HepG2 (cell line): ENCODE data around the gene PRR5L. TPM values are rescaled to one million over a fixed set of nuclear protein-coding genes. Genes with fewer than 3 reads are reported as not detected.

Source experiments
- ATAC-seq: fragments of 200-7000 bp; cut with Tn5 transposase; 3 replicates; pipeline ENCODE4 v1.9.1; 2020; ENCODE audit warnings: mild to moderate bottlenecking, moderate library complexity
- BruUV-seq: library from RNA; stranded (reverse); fragments of 400-500 nt; replicated peaks from 2 replicates; lab custom pipeline; 2021; lab: Mats Ljungman, UMichigan
- CTCF ChIA-PET: fragments of 300-600 bp; formaldehyde crosslinking; extraction: SDS; loops from one replicate; lab custom pipeline; 2021; ENCODE audit warnings: low total read pairs, inconsistent platforms, low intra/inter-chr PET ratio; lab: Yijun Ruan, JAX
- POLR2A ChIA-PET: fragments of 350-600 bp; sonication (Branson Sonifier 250); formaldehyde crosslinking; loops from one replicate; lab custom pipeline; 2020; ENCODE audit warnings: antibody characterized with exemption, inconsistent platforms; lab: Yijun Ruan, JAX
- DNase-seq: peaks from one replicate; pipeline ENCODE4 v3.0.0-alpha.2; 2015; ENCODE audit warnings: low spot score
- FAIRE-seq: peaks from 3 replicates; lab custom pipeline; 2011; peaks lifted over from hg19 to GRCh38; lab: Jason Lieb, UNC
- H2AFZ ChIP-seq: one replicate; pipeline ENCODE4 v1.6.1; 2011; ENCODE audit warnings: low read length, inconsistent platforms
- H3K27ac ChIP-seq: fragments of 300-600 bp; 3 replicates; pipeline ENCODE4 v1.8.0; 2011; ENCODE audit warnings: mixed run types, mild to moderate bottlenecking, mixed read lengths, low read length, inconsistent platforms; ENCODE audit not compliant: insufficient read depth; ENCODE audit errors: extremely low read length
- H3K27me3 ChIP-seq, 2 experiments: fragments of 200-600 bp in 1 of 2; 2 replicates in 1 of 2; 3 replicates in 1 of 2; pipeline versions ENCODE4 v1.6.0 to v1.8.0; 2011; ENCODE audit warnings: low read length in 2 of 2, mild to moderate bottlenecking in 2 of 2, moderate library complexity in 2 of 2, inconsistent platforms in 1 of 2; ENCODE audit not compliant: insufficient read depth in 2 of 2, control insufficient read depth in 1 of 2
- H3K36me3 ChIP-seq, 2 experiments: fragments of 200-600 bp in 1 of 2; replicated peaks in 1 of 2; 2 replicates in 1 of 2; 3 replicates in 1 of 2; pipeline versions ENCODE4 v1.5.1 to v1.8.0; 2011; ENCODE audit warnings: low read length in 2 of 2, inconsistent platforms in 1 of 2; ENCODE audit not compliant: insufficient read depth in 2 of 2, control insufficient read depth in 1 of 2
- H3K4me1 ChIP-seq: 2 replicates; pipeline ENCODE4 v1.5.1; 2012; ENCODE audit warnings: low read length, inconsistent platforms; ENCODE audit not compliant: insufficient read depth
- H3K4me2 ChIP-seq: 2 replicates; pipeline ENCODE4 v1.6.0; 2011; ENCODE audit warnings: low read depth, low read length, inconsistent platforms
- H3K4me3 ChIP-seq, 3 experiments: fragments of 200-600 bp in 1 of 3; sonication (generic), shearing (Covaris generic) in 1 of 3; replicated peaks in 1 of 3; 2 replicates each; pipeline ENCODE4 v1.5.1; 2011 to 2016; ENCODE audit warnings: low read length in 3 of 3, inconsistent platforms in 2 of 3, low read depth in 2 of 3, mild to moderate bottlenecking in 2 of 3, control low read depth in 1 of 3, mixed read lengths in 1 of 3; ENCODE audit not compliant: insufficient read depth in 1 of 3
- H3K79me2 ChIP-seq: one replicate; pipeline ENCODE4 v1.6.1; 2011; ENCODE audit warnings: low read length, inconsistent platforms; ENCODE audit not compliant: insufficient read depth
- H3K9ac ChIP-seq: 2 replicates; pipeline ENCODE4 v1.6.0; 2011; ENCODE audit warnings: mild to moderate bottlenecking, low read depth, low read length, inconsistent platforms; ENCODE audit not compliant: insufficient read depth
- H3K9me3 ChIP-seq: 2 replicates; pipeline ENCODE4 v1.5.1; 2012; ENCODE audit warnings: mild to moderate bottlenecking, low read length
- H4K20me1 ChIP-seq: 2 replicates; pipeline ENCODE4 v1.6.0; 2011; ENCODE audit warnings: inconsistent platforms, mild to moderate bottlenecking, low read length, moderate library complexity; ENCODE audit not compliant: insufficient read depth
- CHD2 ChIP-seq: IDR thresholded peaks from 2 replicates; pipeline ENCODE4 v1.6.1; 2011; ENCODE audit warnings: low read depth, low read length, improper control_type of control experiment
- GFI1 ChIP-seq: sonication (generic); formaldehyde crosslinking; IDR thresholded peaks from 2 replicates; pipeline ENCODE4 v1.5.0; 2020; ENCODE audit warnings: missing genetic modification reagents, mild to moderate bottlenecking, borderline replicate concordance
- JDP2 ChIP-seq: sonication (generic); formaldehyde crosslinking; IDR thresholded peaks from 2 replicates; pipeline ENCODE4 v1.8.1; 2022; ENCODE audit warnings: missing genetic modification reagents, borderline replicate concordance
- KDM6A ChIP-seq: IDR thresholded peaks from 2 replicates; pipeline ENCODE4 v1.6.1; 2016; ENCODE audit warnings: low read depth
- PPARG ChIP-seq: conservative IDR thresholded peaks from 2 replicates; pipeline ENCODE4 v1.6.1; 2016; ENCODE audit warnings: missing biosample characterization, missing genetic modification reagents
- RORA ChIP-seq: sonication (generic); formaldehyde crosslinking; IDR thresholded peaks from 2 replicates; pipeline ENCODE4 v1.5.0; 2020; ENCODE audit warnings: mild to moderate bottlenecking, missing genetic modification reagents, moderate library complexity
- SP5 ChIP-seq: IDR thresholded peaks from 2 replicates; pipeline ENCODE4 v1.6.1; 2016; ENCODE audit warnings: low read depth, borderline replicate concordance
- STAG1 ChIP-seq: sonication (generic); formaldehyde crosslinking; IDR thresholded peaks from 2 replicates; pipeline ENCODE4 v1.4.0; 2020; ENCODE audit warnings: missing genetic modification reagents
- TP53 ChIP-seq: sonication (generic); formaldehyde crosslinking; conservative IDR thresholded peaks from 2 replicates; pipeline ENCODE4 v1.4.0; 2020; ENCODE audit warnings: missing genetic modification reagents
- ZBTB20 ChIP-seq: sonication (generic); formaldehyde crosslinking; IDR thresholded peaks from 2 replicates; pipeline ENCODE4 v1.8.1; 2023; ENCODE audit warnings: missing genetic modification reagents, low read depth, mild to moderate bottlenecking, borderline replicate concordance
- ZC3H13 ChIP-seq: sonication (generic); formaldehyde crosslinking; IDR thresholded peaks from 2 replicates; pipeline ENCODE4 v1.8.1; 2023; ENCODE audit warnings: mild to moderate bottlenecking, missing genetic modification reagents, moderate library complexity
- ZFP82 ChIP-seq: sonication (generic); formaldehyde crosslinking; IDR thresholded peaks from 2 replicates; pipeline ENCODE4 v1.5.1; 2020; ENCODE audit warnings: mild to moderate bottlenecking, missing genetic modification reagents, borderline replicate concordance
- ZNF431 ChIP-seq: sonication (generic); formaldehyde crosslinking; IDR thresholded peaks from 2 replicates; pipeline ENCODE4 v1.9.0; 2022; ENCODE audit warnings: missing genetic modification reagents, low read depth, mild to moderate bottlenecking, borderline replicate concordance
- ZNF737 ChIP-seq: sonication (generic); formaldehyde crosslinking; IDR thresholded peaks from 2 replicates; pipeline ENCODE4 v1.5.0; 2020; ENCODE audit warnings: missing genetic modification reagents, mild to moderate bottlenecking, borderline replicate concordance
- ZZZ3 ChIP-seq: sonication (generic); formaldehyde crosslinking; IDR thresholded peaks from 2 replicates; pipeline ENCODE4 v1.4.0; 2020; ENCODE audit warnings: missing genetic modification reagents, mild to moderate bottlenecking, borderline replicate concordance
- WGBS: methylation state at CpG from one replicate; pipeline ENCODE4 v1.1.6; 2017; ENCODE audit warnings: low lambda C conversion rate; 5-methylcytosine and 5-hydroxymethylcytosine counted together
- in situ Hi-C: cut with HindIII; loops from 2 replicates; pipeline ENCODE4 v1.10.0; 2017; ENCODE audit warnings: low pct_unique_long_range_greater_than_20kb; ENCODE audit not compliant: extremely low pct_ligation_motif_present
- intact Hi-C: fragments of 100-400 bp; cut with micrococcal nuclease; formaldehyde crosslinking; loops from one replicate; pipeline ENCODE4 v1.10.0; 2022; ENCODE audit not compliant: unreplicated experiment
- polyA plus RNA-seq, 8 experiments: library from polyadenylated mRNA; depleted of rRNA in 3 of 8; stranded (reverse) in 7 of 8; unstranded in 1 of 8; fragments of >200 nt; fragmentation: Illumina TruSeq in 4 of 8; extraction: Trizol in 4 of 8; gene quantifications; 2 replicates each; pipeline versions ENCODE4 v1.2.1 to v1.2.3, GENCODE V29; 2011 to 2016; ENCODE audit warnings: low read depth in 4 of 8, missing spikeins in 1 of 8, mixed read lengths in 1 of 8; ENCODE audit not compliant: insufficient read depth in 1 of 8
- total RNA-seq, 5 experiments: library from RNA; depleted of rRNA; stranded (reverse); fragments of >200 nt; fragmentation: Illumina TruSeq; extraction: Trizol; gene quantifications; 2 replicates each; pipeline ENCODE4 v1.2.3, GENCODE V29; 2016; ENCODE audit warnings: low read depth in 1 of 5
- TF ChIP-seq, protein P1 (sequence below): sonication (generic); formaldehyde crosslinking; IDR thresholded peaks from 2 replicates; pipeline ENCODE4 v1.8.1; 2023; ENCODE audit warnings: missing genetic modification reagents, mild to moderate bottlenecking, borderline replicate concordance
- TF ChIP-seq, protein P2 (sequence below), 2 experiments: sonication (generic) in 1 of 2; formaldehyde crosslinking in 1 of 2; IDR thresholded peaks; 2 replicates each; pipeline versions ENCODE4 v1.5.1 to v1.6.1; 2011 to 2020; ENCODE audit warnings: borderline replicate concordance in 1 of 2, low read depth in 1 of 2, low read length in 1 of 2, mild to moderate bottlenecking in 1 of 2, missing genetic modification reagents in 1 of 2, moderate library complexity in 1 of 2
- TF ChIP-seq, protein P3 (sequence below): sonication (generic); formaldehyde crosslinking; IDR thresholded peaks from 2 replicates; pipeline ENCODE4 v1.5.1; 2020; ENCODE audit warnings: mild to moderate bottlenecking, missing genetic modification reagents, borderline replicate concordance

The PRR5L gene
- total and polyA plus RNA-seq, 2 of the 13 experiments (the other 11 are each of a cell fraction or from before 2014, with no cell fraction given): 0.16 TPM; not detected in 1

DNA sequence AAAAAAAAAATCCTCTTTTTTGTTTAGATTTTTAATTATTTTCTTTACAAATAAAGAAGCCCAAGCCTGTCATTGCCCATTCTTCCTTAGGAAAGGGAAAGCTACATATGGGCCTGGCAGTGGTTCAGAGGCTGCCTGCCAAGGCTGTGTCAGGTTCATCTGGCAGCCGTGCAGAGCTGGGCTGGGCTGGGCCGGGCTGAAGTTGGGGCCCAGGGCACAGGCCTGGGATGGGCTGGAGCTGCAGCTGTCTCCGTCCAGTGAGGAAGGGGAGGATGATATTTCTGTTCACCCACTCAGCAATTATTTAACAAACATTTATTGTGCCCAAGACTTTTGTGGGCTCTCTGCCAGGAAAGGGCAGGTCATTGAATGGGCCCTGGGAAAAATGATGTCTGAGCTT, 4.6 kb downstream of the PRR5L start:
- Histone ChIP-seq H2AFZ (no peak overlapping the region), H3K4me1 (no peaks in the 10 kb centered on the region), H3K4me3 (no peak overlapping the region), H3K36me3 (no peaks in the 10 kb centered on the region), H3K9me3 (no peaks in the 10 kb centered on the region), H3K27me3 (peaks cover 1 to 7% of the 10 kb centered on the region in 2 experiments; a peak in 2 of 5 replicates), H3K4me2 (no peak overlapping the region), H3K27ac (no peak overlapping the region), H4K20me1 (no peaks in the 10 kb centered on the region), H3K9ac (no peak overlapping the region), H3K79me2 (no peaks in the 10 kb centered on the region)
- TF ChIP-seq, protein P1, sequence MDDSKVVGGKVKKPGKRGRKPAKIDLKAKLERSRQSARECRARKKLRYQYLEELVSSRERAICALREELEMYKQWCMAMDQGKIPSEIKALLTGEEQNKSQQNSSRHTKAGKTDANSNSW (CRISPR knock-in tag): no peak
- TF ChIP-seq STAG1 (CRISPR knock-in tag) (no peak), ZNF737 (CRISPR knock-in tag) (no peak), ZC3H13 (CRISPR knock-in tag) (no peak), JDP2 (CRISPR knock-in tag) (no peak), RORA (no peak), ZNF431 (CRISPR knock-in tag) (no peak), ZZZ3 (CRISPR knock-in tag) (no peak), TP53 (no peak), CHD2 (no peak), ZBTB20 (CRISPR knock-in tag) (no peak), SP5 (CRISPR knock-in tag) (no peak), GFI1 (CRISPR knock-in tag) (no peak), KDM6A (CRISPR knock-in tag) (no peak), ZFP82 (CRISPR knock-in tag) (no peak), PPARG (no peak)
- TF ChIP-seq, protein P2, sequence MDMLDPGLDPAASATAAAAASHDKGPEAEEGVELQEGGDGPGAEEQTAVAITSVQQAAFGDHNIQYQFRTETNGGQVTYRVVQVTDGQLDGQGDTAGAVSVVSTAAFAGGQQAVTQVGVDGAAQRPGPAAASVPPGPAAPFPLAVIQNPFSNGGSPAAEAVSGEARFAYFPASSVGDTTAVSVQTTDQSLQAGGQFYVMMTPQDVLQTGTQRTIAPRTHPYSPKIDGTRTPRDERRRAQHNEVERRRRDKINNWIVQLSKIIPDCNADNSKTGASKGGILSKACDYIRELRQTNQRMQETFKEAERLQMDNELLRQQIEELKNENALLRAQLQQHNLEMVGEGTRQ (IDR thresholded peaks at IDR 0.05; ENCODE audit: low read depth, low read length): no peak
- TF ChIP-seq, protein P2 (CRISPR knock-in tag; IDR thresholded peaks at IDR 0.05; ENCODE audit: borderline replicate concordance): no peak
- TF ChIP-seq, protein P3, sequence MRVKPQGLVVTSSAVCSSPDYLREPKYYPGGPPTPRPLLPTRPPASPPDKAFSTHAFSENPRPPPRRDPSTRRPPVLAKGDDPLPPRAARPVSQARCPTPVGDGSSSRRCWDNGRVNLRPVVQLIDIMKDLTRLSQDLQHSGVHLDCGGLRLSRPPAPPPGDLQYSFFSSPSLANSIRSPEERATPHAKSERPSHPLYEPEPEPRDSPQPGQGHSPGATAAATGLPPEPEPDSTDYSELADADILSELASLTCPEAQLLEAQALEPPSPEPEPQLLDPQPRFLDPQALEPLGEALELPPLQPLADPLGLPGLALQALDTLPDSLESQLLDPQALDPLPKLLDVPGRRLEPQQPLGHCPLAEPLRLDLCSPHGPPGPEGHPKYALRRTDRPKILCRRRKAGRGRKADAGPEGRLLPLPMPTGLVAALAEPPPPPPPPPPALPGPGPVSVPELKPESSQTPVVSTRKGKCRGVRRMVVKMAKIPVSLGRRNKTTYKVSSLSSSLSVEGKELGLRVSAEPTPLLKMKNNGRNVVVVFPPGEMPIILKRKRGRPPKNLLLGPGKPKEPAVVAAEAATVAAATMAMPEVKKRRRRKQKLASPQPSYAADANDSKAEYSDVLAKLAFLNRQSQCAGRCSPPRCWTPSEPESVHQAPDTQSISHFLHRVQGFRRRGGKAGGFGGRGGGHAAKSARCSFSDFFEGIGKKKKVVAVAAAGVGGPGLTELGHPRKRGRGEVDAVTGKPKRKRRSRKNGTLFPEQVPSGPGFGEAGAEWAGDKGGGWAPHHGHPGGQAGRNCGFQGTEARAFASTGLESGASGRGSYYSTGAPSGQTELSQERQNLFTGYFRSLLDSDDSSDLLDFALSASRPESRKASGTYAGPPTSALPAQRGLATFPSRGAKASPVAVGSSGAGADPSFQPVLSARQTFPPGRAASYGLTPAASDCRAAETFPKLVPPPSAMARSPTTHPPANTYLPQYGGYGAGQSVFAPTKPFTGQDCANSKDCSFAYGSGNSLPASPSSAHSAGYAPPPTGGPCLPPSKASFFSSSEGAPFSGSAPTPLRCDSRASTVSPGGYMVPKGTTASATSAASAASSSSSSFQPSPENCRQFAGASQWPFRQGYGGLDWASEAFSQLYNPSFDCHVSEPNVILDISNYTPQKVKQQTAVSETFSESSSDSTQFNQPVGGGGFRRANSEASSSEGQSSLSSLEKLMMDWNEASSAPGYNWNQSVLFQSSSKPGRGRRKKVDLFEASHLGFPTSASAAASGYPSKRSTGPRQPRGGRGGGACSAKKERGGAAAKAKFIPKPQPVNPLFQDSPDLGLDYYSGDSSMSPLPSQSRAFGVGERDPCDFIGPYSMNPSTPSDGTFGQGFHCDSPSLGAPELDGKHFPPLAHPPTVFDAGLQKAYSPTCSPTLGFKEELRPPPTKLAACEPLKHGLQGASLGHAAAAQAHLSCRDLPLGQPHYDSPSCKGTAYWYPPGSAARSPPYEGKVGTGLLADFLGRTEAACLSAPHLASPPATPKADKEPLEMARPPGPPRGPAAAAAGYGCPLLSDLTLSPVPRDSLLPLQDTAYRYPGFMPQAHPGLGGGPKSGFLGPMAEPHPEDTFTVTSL (CRISPR knock-in tag): no peak
- in situ Hi-C loops: loop anchor here (10.0 kb wide), 1 partner anchor 174 kb away; no protein-coding TSS in a partner anchor
- BruUV-seq: no TSS peak
- ATAC-seq (no peak), DNase-seq (no peak), FAIRE-seq (no peak)
- intact Hi-C loops: no loop called here
- CTCF ChIA-PET: no interaction called here
- WGBS: 3% methylated on average over 3 of the region's 3 CpGs
- POLR2A ChIA-PET: no interaction called here
